KMS-11 (cell line): ENCODE data around the gene PRSS2.

Source experiments
- H2AFZ ChIP-seq: fragments of 200-600 bp; sonication (generic); 2 replicates; pipeline ENCODE4 v1.6.1; 2016; ENCODE audit warnings: antibody characterized with exemption, mixed run types, low read depth
- H3K27ac ChIP-seq: fragments of 200-600 bp; sonication (generic); 2 replicates; pipeline ENCODE4 v1.6.1; 2016; ENCODE audit warnings: mild to moderate bottlenecking, mixed run types
- H3K27me3 ChIP-seq: fragments of 200-600 bp; sonication (generic); 2 replicates; pipeline ENCODE4 v1.6.1; 2017; ENCODE audit warnings: mild to moderate bottlenecking, low read depth, mixed run types, moderate library complexity; ENCODE audit not compliant: insufficient read depth
- H3K36me3 ChIP-seq: fragments of 200-600 bp; sonication (generic); 2 replicates; pipeline ENCODE4 v1.6.1; 2017; ENCODE audit warnings: mild to moderate bottlenecking, mixed run types; ENCODE audit not compliant: insufficient read depth
- H3K4me1 ChIP-seq: fragments of 200-600 bp; sonication (generic); 2 replicates; pipeline ENCODE4 v1.6.1; 2016; ENCODE audit warnings: mild to moderate bottlenecking, low read depth, mixed run types; ENCODE audit not compliant: poor library complexity, severe bottlenecking
- H3K4me2 ChIP-seq: fragments of 200-600 bp; sonication (generic); 2 replicates; pipeline ENCODE4 v1.7.0; 2016; ENCODE audit warnings: mild to moderate bottlenecking, mixed run types
- H3K4me3 ChIP-seq: fragments of 200-600 bp; sonication (generic); IDR thresholded peaks from 2 replicates; pipeline ENCODE4 v1.6.1; 2017; ENCODE audit warnings: low read depth, low read length, mixed read lengths; ENCODE audit not compliant: insufficient read depth
- H3K79me2 ChIP-seq: fragments of 200-600 bp; sonication (generic); 2 replicates; pipeline ENCODE4 v1.6.1; 2016; ENCODE audit warnings: low read depth, mixed run types; ENCODE audit not compliant: insufficient read depth
- H3K9ac ChIP-seq: fragments of 200-600 bp; sonication (generic); 2 replicates; pipeline ENCODE4 v1.6.1; 2016; ENCODE audit warnings: mild to moderate bottlenecking, mixed run types
- H4K20me1 ChIP-seq: fragments of 200-600 bp; sonication (generic); 2 replicates; pipeline ENCODE4 v1.6.1; 2016; ENCODE audit warnings: mild to moderate bottlenecking, mixed run types; ENCODE audit not compliant: insufficient read depth
- TF ChIP-seq, protein P1 (sequence below): fragments of 200-600 bp; sonication (generic); conservative IDR thresholded peaks from 2 replicates; pipeline ENCODE4 v1.6.1; 2017; ENCODE audit warnings: low read depth, mild to moderate bottlenecking, antibody characterized with exemption, low read length, moderate library complexity, mixed read lengths

PRSS2 gene

DNA sequence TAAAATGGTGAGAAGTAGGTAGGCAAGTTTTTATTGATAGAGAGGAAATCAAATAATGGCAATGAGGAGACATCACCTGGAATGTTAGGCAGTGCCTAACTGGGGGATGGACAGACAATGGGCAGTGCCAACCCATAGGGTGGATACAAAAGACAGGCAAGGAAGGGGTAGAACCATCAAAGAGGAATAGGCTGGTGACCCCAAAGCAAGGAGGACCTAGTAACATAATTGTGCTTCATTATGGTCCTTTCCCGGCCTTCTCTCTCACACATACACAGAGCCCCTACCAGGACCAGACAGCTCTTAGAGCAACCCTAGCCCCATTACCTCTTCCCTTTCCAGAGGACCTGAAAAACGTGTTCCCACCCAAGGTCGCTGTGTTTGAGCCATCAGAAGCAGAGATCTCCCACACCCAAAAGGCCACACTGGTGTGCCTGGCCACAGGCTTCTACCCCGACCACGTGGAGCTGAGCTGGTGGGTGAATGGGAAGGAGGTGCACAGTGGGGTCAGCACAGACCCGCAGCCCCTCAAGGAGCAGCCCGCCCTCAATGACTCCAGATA is 30.0 kb downstream of the PRSS2 start:
- H3K4me2 ChIP-seq: no peak overlapping the region
- H4K20me1 ChIP-seq: no peaks in the 10 kb centered on the region
- no peaks in the 10 kb centered on the region for H3K27me3 ChIP-seq
- TF ChIP-seq, protein P1, sequence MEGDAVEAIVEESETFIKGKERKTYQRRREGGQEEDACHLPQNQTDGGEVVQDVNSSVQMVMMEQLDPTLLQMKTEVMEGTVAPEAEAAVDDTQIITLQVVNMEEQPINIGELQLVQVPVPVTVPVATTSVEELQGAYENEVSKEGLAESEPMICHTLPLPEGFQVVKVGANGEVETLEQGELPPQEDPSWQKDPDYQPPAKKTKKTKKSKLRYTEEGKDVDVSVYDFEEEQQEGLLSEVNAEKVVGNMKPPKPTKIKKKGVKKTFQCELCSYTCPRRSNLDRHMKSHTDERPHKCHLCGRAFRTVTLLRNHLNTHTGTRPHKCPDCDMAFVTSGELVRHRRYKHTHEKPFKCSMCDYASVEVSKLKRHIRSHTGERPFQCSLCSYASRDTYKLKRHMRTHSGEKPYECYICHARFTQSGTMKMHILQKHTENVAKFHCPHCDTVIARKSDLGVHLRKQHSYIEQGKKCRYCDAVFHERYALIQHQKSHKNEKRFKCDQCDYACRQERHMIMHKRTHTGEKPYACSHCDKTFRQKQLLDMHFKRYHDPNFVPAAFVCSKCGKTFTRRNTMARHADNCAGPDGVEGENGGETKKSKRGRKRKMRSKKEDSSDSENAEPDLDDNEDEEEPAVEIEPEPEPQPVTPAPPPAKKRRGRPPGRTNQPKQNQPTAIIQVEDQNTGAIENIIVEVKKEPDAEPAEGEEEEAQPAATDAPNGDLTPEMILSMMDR: no peak
- H3K27ac ChIP-seq: no peak overlapping the region
- no peak overlapping the region for H2AFZ ChIP-seq
- no peaks in the 10 kb centered on the region for H3K79me2 ChIP-seq
- no peak overlapping the region for H3K9ac ChIP-seq
- H3K4me1 ChIP-seq: peaks cover 17% of the 10 kb centered on the region
- H3K36me3 ChIP-seq: no peaks in the 10 kb centered on the region; the same call in 1 of the 2 replicates
- H3K4me3 ChIP-seq: no peak overlapping the region

DNA sequence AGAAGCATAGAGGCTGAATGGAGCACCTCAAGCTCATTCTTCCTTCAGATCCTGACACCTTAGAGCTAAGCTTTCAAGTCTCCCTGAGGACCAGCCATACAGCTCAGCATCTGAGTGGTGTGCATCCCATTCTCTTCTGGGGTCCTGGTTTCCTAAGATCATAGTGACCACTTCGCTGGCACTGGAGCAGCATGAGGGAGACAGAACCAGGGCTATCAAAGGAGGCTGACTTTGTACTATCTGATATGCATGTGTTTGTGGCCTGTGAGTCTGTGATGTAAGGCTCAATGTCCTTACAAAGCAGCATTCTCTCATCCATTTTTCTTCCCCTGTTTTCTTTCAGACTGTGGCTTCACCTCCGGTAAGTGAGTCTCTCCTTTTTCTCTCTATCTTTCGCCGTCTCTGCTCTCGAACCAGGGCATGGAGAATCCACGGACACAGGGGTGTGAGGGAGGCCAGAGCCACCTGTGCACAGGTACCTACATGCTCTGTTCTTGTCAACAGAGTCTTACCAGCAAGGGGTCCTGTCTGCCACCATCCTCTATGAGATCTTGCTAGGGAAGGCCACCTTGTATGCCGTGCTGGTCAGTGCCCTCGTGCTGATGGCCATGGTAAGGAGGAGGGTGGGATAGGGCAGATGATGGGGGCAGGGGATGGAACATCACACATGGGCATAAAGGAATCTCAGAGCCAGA is 31.0 kb downstream of the PRSS2 start:
- Histone ChIP-seq H3K27me3 (no peaks in the 10 kb centered on the region), H3K4me2 (no peak overlapping the region), H3K79me2 (no peaks in the 10 kb centered on the region), H4K20me1 (no peaks in the 10 kb centered on the region), H3K36me3 (no peaks in the 10 kb centered on the region; the same call in 1 of the 2 replicates), H3K9ac (no peak overlapping the region), H3K4me3 (no peak overlapping the region), H3K27ac (no peak overlapping the region), H3K4me1 (peaks cover 27% of the 10 kb centered on the region), H2AFZ (no peak overlapping the region)
- TF ChIP-seq, protein P1: no peak

DNA sequence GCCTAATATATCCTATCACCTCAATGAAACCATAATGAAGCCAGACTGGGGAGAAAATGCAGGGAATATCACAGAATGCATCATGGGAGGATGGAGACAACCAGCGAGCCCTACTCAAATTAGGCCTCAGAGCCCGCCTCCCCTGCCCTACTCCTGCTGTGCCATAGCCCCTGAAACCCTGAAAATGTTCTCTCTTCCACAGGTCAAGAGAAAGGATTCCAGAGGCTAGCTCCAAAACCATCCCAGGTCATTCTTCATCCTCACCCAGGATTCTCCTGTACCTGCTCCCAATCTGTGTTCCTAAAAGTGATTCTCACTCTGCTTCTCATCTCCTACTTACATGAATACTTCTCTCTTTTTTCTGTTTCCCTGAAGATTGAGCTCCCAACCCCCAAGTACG is 31.5 kb downstream of the PRSS2 start:
- H3K4me2 ChIP-seq: no peak overlapping the region
- no peak overlapping the region for H3K9ac ChIP-seq
- H3K4me3 ChIP-seq: no peak overlapping the region
- TF ChIP-seq, protein P1: no peak
- no peak overlapping the region for H2AFZ ChIP-seq
- H3K36me3 ChIP-seq: no peaks in the 10 kb centered on the region; the same call in 1 of the 2 replicates
- H3K79me2 ChIP-seq: no peaks in the 10 kb centered on the region
- H3K4me1 ChIP-seq: peaks cover 32% of the 10 kb centered on the region
- H4K20me1 ChIP-seq: no peaks in the 10 kb centered on the region
- no peak overlapping the region for H3K27ac ChIP-seq
- no peaks in the 10 kb centered on the region for H3K27me3 ChIP-seq

DNA sequence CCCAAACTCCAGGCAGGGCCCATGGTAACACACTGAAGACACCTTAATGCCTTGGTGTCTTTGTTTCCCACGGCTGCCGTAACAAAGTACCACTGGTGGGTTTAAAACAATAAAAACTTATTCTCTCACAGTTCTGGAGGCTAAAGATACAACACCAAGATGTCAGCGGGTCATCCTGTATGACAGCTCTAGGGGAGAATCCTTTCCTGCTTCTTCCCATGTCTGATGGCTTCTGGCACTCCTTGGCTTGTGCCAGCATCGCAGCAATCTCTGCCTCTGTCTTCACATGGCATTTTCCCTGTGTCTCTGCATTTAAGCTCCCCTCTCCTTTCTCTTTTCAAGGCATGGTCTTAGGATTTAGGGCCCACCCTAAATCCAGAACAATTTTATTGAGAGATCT is 33.1 kb downstream of the PRSS2 start:
- no peak overlapping the region for H3K4me3 ChIP-seq
- no peak overlapping the region for H3K4me2 ChIP-seq
- H3K4me1 ChIP-seq: peaks cover 46% of the 10 kb centered on the region
- no peak overlapping the region for H3K27ac ChIP-seq
- H4K20me1 ChIP-seq: no peaks in the 10 kb centered on the region
- TF ChIP-seq, protein P1: no peak
- H3K36me3 ChIP-seq: no peaks in the 10 kb centered on the region; the same call in 1 of the 2 replicates
- H3K79me2 ChIP-seq: no peaks in the 10 kb centered on the region
- H3K9ac ChIP-seq: no peak overlapping the region
- no peaks in the 10 kb centered on the region for H3K27me3 ChIP-seq
- no peak overlapping the region for H2AFZ ChIP-seq
